ENCODE data around the gene PTN.
"Not testable (repeated sequence)": the region's sequence is repeated elsewhere in the genome, so short reads cannot be mapped to it uniquely, and the experiment has no call there.

PTN gene

DNA sequence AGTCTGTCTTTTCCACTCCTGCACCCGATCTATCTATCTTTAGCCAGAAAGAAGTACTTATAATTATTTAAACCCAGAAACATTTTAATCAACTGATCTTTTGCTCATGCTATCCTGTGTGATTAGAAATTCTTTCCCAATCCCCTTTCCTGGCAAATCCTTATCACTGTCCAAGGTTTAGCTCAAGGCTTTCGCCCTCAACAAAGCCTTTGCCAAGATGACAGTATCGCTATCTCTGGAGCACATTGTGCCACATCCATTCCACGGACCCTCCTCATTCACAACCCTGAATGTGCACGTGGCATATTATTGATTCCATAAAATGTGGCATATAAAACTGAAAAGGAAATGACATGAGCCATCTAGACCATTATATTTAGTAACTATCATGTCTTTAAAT is 71.3 kb downstream of the PTN start:
- H3K4me3 Mint-ChIP-seq: no peak overlapping the region
- H3K27ac Mint-ChIP-seq: no peak overlapping the region
- peaks cover 4% of the 10 kb centered on the region for H3K36me3 Mint-ChIP-seq (ENCODE audit: low read depth)
- H3K27me3 Mint-ChIP-seq (ENCODE audit: low read depth, poor library complexity): no peaks in the 10 kb centered on the region
- no peaks in the 10 kb centered on the region for H3K4me1 Mint-ChIP-seq
- no peak for DNase-seq
- no peaks in the 10 kb centered on the region for H3K9me3 Mint-ChIP-seq
- TF ChIP-seq, protein P1, sequence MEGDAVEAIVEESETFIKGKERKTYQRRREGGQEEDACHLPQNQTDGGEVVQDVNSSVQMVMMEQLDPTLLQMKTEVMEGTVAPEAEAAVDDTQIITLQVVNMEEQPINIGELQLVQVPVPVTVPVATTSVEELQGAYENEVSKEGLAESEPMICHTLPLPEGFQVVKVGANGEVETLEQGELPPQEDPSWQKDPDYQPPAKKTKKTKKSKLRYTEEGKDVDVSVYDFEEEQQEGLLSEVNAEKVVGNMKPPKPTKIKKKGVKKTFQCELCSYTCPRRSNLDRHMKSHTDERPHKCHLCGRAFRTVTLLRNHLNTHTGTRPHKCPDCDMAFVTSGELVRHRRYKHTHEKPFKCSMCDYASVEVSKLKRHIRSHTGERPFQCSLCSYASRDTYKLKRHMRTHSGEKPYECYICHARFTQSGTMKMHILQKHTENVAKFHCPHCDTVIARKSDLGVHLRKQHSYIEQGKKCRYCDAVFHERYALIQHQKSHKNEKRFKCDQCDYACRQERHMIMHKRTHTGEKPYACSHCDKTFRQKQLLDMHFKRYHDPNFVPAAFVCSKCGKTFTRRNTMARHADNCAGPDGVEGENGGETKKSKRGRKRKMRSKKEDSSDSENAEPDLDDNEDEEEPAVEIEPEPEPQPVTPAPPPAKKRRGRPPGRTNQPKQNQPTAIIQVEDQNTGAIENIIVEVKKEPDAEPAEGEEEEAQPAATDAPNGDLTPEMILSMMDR (IDR thresholded peaks at IDR 0.05): no peak

DNA sequence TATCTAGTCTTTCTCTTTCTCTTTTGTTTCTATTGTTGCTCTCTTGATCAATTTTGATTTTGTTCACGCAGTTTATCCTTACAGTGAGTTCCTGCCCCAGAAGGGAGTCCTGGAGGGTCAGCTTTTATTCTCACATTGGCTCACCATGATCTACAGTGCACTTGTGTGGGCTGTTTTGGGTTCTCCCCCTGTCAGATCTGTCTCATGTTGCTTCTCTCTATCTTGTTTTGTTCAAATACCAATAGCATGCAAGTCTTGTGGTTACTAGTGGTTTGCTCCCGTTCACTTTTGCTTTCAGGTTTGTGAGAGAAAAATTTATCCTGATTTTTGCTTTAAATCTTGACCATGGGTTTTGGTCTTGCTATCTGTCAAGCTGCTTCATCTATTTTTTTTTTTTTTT is 74.3 kb downstream of the PTN start:
- H3K27ac Mint-ChIP-seq: peak overlapping the region; percentile 49
- H3K27me3 Mint-ChIP-seq (ENCODE audit: low read depth, poor library complexity): no peaks in the 10 kb centered on the region
- no peaks in the 10 kb centered on the region for H3K4me1 Mint-ChIP-seq
- no peak overlapping the region for H3K4me3 Mint-ChIP-seq
- no peaks in the 10 kb centered on the region for H3K9me3 Mint-ChIP-seq
- peaks cover 4% of the 10 kb centered on the region for H3K36me3 Mint-ChIP-seq (ENCODE audit: low read depth)
- TF ChIP-seq, protein P1 (IDR thresholded peaks at IDR 0.05): no peak
- no peak for DNase-seq

DNA sequence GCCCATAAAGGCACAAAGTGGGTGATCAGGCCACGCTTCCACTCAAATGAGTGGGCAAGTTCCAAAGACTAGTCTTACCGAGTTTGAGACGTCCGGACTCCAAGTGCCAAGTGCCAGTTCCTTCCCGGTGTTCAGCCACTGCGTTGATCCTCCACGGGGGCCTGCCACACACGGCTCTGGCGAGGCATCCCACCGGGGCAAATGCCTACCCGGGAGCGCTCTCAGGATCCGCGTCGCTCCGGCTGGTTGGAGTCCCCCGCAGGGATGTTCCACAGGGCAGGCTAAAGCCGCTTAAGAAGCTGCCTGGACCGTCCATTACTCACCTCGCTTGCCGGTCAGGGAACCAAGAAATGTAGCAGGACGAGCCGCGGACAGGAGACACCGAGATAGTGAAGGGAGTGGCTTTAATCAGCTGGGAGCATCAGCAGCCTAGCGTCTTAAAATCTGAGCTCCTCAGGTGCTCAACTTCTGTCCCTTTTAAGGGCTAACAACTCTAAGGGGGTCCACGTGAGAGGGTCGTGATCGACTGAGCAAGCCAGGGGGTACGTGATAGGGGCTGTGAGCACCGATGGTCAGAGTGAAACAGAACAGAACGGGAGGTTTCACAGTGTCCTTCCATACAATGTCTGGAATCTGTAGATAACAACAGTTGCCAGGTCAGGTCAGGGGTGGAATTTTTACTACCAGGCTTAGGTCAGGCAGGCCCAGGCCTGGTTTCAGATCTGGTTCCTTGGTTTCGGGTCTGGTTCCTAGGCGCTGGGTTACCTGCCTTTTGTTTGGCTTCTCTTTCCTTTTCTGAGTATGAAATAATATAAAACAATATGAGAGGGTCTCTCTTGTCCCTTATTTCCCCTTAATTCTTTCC is 75.3 kb downstream of the PTN start:
- not testable (repeated sequence) for H3K36me3 Mint-ChIP-seq (ENCODE audit: low read depth); H3K4me1 Mint-ChIP-seq; H3K9me3 Mint-ChIP-seq; H3K4me3 Mint-ChIP-seq; H3K27me3 Mint-ChIP-seq (ENCODE audit: low read depth, poor library complexity); DNase-seq
- peak overlapping the region; percentile 47 for H3K27ac Mint-ChIP-seq

DNA sequence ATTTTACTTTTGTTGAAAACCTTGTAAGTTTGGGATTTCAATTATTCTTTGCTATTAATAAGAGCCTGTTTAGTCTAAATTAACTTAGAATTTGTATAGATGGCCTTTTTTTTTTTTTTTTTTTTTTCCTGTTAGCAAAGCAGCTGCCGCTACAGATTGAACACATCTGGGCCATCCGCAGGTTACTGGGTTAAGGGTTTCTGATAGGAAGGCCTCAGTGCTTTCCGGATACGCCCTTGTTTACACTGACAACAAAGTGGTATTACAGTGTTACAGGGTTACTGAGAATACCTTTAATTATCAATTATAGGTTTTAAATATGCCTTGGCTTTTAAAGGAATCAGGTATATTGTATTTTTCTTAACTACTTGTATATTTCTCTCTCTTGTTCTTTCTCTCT is 76.8 kb downstream of the PTN start:
- no peaks in the 10 kb centered on the region for H3K4me1 Mint-ChIP-seq
- H3K36me3 Mint-ChIP-seq (ENCODE audit: low read depth): peaks cover 9% of the 10 kb centered on the region
- no peaks in the 10 kb centered on the region for H3K9me3 Mint-ChIP-seq
- TF ChIP-seq, protein P1 (IDR thresholded peaks at IDR 0.05): no peak
- DNase-seq: no peak
- no peak overlapping the region for H3K4me3 Mint-ChIP-seq
- H3K27ac Mint-ChIP-seq: no peak overlapping the region
- H3K27me3 Mint-ChIP-seq (ENCODE audit: low read depth, poor library complexity): no peaks in the 10 kb centered on the region

DNA sequence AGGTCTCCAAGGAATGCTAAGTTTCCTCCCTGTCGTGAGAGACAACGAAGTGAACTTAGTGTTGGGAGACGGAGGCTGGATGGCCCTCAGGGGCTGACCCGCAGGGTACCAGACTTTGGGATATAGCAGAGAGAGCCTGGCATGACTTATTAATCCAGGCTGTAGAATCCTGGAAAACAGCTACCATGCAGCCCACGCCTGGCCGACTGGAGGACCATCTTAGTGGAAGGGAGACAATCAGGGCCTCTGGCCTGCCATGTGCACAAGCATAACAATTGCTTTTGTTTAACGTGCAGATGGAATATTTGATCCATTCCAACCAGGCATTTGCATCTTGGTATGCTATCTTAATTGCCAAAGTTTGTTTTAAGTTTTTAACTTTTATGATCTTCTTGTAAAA is 78.1 kb downstream of the PTN start:
- H3K36me3 Mint-ChIP-seq (ENCODE audit: low read depth); H3K9me3 Mint-ChIP-seq; H3K27me3 Mint-ChIP-seq (ENCODE audit: low read depth, poor library complexity); H3K27ac Mint-ChIP-seq; H3K4me1 Mint-ChIP-seq; DNase-seq; H3K4me3 Mint-ChIP-seq: not testable (repeated sequence)

DNA sequence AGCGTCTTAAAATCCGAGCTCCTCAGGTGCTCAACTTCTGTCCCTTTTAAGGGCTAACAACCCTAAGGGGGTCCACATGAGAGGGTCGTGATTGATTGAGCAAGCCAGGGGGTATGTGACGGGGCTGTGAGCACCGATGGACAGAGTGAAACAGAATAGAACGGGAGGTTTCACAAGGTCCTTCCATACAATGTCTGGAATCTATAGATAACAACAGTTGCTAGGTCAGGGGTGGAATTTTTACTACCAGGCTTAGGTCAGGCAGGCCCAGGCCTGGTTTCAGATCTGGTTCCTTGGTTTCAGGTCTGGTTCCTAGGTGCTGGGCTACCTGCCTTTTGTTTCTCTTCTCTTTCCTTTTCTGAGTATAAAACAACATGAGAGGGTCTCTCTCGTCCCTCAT is 80.9 kb downstream of the PTN start:
- no peaks in the 10 kb centered on the region for H3K9me3 Mint-ChIP-seq
- DNase-seq: no peak
- H3K27ac Mint-ChIP-seq: no peak overlapping the region
- H3K4me3 Mint-ChIP-seq: no peak overlapping the region
- no peaks in the 10 kb centered on the region for H3K4me1 Mint-ChIP-seq
- TF ChIP-seq, protein P1 (IDR thresholded peaks at IDR 0.05): no peak
- no peaks in the 10 kb centered on the region for H3K27me3 Mint-ChIP-seq (ENCODE audit: low read depth, poor library complexity)
- peaks cover 7% of the 10 kb centered on the region for H3K36me3 Mint-ChIP-seq (ENCODE audit: low read depth)

DNA sequence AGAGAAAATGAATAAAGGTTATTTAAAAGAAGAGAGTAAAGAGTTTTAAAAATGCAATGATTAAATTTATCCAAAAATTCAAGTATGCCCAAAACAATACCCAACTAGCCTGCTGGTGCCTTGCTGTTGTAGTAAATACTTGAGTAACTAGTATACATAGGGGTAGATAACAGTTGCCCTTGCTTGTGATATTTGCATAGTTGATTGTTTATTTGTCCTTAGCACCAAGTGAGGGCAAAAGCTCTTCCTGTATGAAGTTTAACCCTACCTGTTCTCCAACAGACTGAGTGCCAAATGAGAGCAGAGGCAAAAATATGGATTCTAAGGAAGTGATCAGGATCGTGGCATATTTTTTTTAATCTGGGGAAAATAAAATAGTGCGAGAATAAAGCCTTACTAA is 85.0 kb downstream of the PTN start:
- DNase-seq: no peak
- Mint-ChIP-seq H3K36me3 (ENCODE audit: low read depth) (peaks cover 4% of the 10 kb centered on the region), H3K4me1 (no peaks in the 10 kb centered on the region), H3K9me3 (no peaks in the 10 kb centered on the region), H3K4me3 (no peak overlapping the region), H3K27ac (no peak overlapping the region), H3K27me3 (ENCODE audit: low read depth, poor library complexity) (peaks cover 4% of the 10 kb centered on the region)
- TF ChIP-seq, protein P1 (IDR thresholded peaks at IDR 0.05): no peak

All from nephron progenitor cell (in vitro differentiated cells).